ENCODE results near the gene CLCA1. TPM values are rescaled to one million over a fixed set of nuclear protein-coding genes. Genes with fewer than 3 reads are reported as not detected.
"Not testable (repeated sequence)": the region's sequence is repeated elsewhere in the genome, so short reads cannot be mapped to it uniquely, and the experiment has no call there.

The CLCA1 gene
- total and polyA plus RNA-seq, 7 donors = 0.83 to 262 (median 192) TPM; not detected in 3

DNA sequence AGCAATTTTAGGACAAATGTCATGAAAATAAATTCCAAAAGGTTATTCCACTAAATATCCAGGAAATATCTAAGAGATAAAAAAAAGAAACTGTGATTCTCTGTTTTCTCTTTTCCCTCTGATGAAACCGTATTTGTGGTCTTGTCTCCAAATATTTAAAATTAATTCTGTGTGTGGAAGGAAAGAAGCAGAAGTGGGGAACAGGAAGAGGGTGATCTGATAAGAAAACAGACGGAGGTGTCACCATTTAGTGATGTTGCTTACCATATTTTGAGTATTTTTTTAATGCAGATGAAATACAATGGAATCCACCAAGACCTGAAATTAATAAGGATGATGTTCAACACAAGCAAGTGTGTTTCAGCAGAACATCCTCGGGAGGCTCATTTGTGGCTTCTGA is 29.6 kb downstream of the CLCA1 start:
- H3K27me3 ChIP-seq = no peaks in the 10 kb centered on the region
- H3K36me3 ChIP-seq = no peaks in the 10 kb centered on the region
- intact Hi-C loops (cut with DNase I) = no loop called here
- WGBS, 2 donors = 72 to 83% methylated on average over 3 of the region's 3 CpGs
- H3K4me3 ChIP-seq = no peak overlapping the region
- no peaks in the 10 kb centered on the region for H3K9me3 ChIP-seq
- no peak overlapping the region for H3K27ac ChIP-seq
- peaks cover 0 to 33% (median 26%) of the 10 kb centered on the region in 4 donors for H3K4me1 ChIP-seq
- no peak for DNase-seq
- TF ChIP-seq POLR2AphosphoS5 (IDR thresholded peaks at IDR 0.05) (no peak), POLR2A (IDR thresholded peaks at IDR 0.05) (no peak), EP300 (IDR thresholded peaks at IDR 0.05) (no peak)
- TF ChIP-seq, protein P1, sequence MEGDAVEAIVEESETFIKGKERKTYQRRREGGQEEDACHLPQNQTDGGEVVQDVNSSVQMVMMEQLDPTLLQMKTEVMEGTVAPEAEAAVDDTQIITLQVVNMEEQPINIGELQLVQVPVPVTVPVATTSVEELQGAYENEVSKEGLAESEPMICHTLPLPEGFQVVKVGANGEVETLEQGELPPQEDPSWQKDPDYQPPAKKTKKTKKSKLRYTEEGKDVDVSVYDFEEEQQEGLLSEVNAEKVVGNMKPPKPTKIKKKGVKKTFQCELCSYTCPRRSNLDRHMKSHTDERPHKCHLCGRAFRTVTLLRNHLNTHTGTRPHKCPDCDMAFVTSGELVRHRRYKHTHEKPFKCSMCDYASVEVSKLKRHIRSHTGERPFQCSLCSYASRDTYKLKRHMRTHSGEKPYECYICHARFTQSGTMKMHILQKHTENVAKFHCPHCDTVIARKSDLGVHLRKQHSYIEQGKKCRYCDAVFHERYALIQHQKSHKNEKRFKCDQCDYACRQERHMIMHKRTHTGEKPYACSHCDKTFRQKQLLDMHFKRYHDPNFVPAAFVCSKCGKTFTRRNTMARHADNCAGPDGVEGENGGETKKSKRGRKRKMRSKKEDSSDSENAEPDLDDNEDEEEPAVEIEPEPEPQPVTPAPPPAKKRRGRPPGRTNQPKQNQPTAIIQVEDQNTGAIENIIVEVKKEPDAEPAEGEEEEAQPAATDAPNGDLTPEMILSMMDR (IDR thresholded peaks at IDR 0.05) = no peak

DNA sequence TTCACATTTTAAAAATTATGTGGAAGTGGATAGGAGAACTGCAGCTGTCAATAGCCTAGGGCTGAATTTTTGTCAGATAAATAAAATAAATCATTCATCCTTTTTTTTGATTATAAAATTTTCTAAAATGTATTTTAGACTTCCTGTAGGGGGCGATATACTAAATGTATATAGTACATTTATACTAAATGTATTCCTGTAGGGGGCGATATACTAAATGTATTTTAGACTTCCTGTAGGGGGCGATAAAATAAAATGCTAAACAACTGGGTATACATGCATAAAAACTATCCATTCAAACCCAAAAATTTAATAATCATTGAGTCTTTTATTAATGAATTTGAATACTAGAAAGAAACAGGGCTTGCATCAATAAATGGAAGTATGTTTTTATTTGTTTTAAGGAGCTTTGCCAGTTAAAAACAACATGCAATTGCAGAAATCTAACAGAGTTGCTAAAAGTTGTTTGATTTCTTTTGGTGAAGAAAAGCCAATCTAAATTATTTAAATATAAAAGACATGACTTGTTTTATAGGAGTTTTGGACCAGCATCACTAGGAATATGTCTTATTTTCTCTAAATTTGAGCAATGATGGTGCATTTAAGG is 31.4 kb downstream of the CLCA1 start:
- H3K36me3 ChIP-seq = no peaks in the 10 kb centered on the region
- no peaks in the 10 kb centered on the region for H3K27me3 ChIP-seq
- no peak for DNase-seq
- H3K27ac ChIP-seq = peak overlapping the region in 3 of 4 donors; percentile 76 to 87 (median 85)
- H3K9me3 ChIP-seq = no peaks in the 10 kb centered on the region
- H3K4me1 ChIP-seq = peaks cover 0 to 51% (median 43%) of the 10 kb centered on the region in 4 donors
- TF ChIP-seq EP300 (IDR thresholded peaks at IDR 0.05) = no peak
- TF ChIP-seq, protein P1 (IDR thresholded peaks at IDR 0.05) = peak; percentile 5 to 67 (median 52)
- TF ChIP-seq POLR2AphosphoS5 (IDR thresholded peaks at IDR 0.05) = no peak
- TF ChIP-seq POLR2A (IDR thresholded peaks at IDR 0.05) = no peak
- H3K4me3 ChIP-seq = no peak overlapping the region
- intact Hi-C loops (cut with DNase I) = loop anchor here (5.0 to 10.0 kb wide), 2 partner anchors 103 to 205 kb away; partner anchors contain the start of genes ODF2L and SH3GLB1
- 6 to 13% methylated on average over 3 of the region's 3 CpGs for WGBS, 2 donors

DNA sequence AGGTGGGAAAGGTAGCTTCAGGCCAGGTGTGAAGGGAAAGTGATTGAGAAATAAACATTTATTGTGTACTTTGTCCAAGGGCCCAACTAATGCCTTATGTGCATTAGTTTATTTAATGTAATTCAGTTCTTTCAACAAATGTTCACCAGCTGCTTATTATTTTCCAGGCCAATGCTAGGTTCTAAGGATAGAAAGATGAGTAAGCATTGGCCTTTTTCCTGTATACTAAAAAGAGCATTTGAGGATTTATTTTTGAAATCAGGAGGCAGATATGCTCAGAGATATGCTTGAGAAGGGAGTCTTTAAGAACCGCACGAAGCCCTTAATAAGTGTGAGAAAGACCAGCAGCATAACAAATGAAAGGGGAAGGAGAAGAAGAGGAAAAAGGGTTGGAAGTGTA is 32.0 kb downstream of the CLCA1 start:
- H3K27ac ChIP-seq = peak overlapping the region in 3 of 4 donors; percentile 76 to 87 (median 85)
- intact Hi-C loops (cut with DNase I) = loop anchor here (5.0 to 10.0 kb wide), 2 partner anchors 103 to 204 kb away; partner anchors contain the start of genes ODF2L and SH3GLB1
- no peak for DNase-seq
- no peaks in the 10 kb centered on the region for H3K27me3 ChIP-seq
- no peaks in the 10 kb centered on the region for H3K36me3 ChIP-seq
- TF ChIP-seq POLR2AphosphoS5 (IDR thresholded peaks at IDR 0.05) = no peak
- TF ChIP-seq POLR2A (IDR thresholded peaks at IDR 0.05) = no peak
- no peak overlapping the region for H3K4me3 ChIP-seq
- peaks cover 0 to 57% (median 49%) of the 10 kb centered on the region in 4 donors for H3K4me1 ChIP-seq
- H3K9me3 ChIP-seq = no peaks in the 10 kb centered on the region
- WGBS, 2 donors = 76 to 89% methylated on average over 2 of the region's 2 CpGs

DNA sequence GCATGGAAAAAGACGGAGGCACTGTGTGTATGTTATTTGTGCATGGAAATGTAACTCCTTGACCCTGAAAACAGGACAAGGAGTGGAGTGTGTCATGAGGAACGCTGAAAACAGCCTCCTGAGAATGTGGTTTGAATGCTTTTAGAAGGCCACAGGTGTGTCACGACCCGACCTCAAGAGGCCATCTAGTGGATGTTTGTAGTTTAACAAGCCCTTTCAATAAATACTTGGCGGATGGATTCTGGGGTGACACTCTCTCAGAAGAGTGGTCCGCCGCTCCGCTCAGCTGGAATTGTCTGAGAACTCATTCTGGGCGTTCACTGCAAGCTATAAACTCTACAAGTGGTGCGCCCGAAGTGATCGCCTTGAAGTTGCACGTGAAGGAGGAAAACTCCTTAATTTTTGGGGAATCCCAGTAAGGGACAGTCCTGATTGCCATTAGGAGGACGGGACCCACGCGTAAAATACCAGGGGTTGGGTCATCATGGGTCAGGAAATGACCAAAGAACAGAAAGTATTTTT is 33.5 kb downstream of the CLCA1 start:
- H3K36me3 ChIP-seq, H3K9me3 ChIP-seq, H3K27me3 ChIP-seq: not testable (repeated sequence)
- intact Hi-C loops (cut with DNase I) = loop anchor here (2.0 to 10.0 kb wide), 3 partner anchors 27 to 203 kb away; partner anchors contain the start of genes ODF2L and SH3GLB1
- H3K4me1 ChIP-seq = peaks cover 0 to 70% (median 56%) of the 10 kb centered on the region in 4 donors
- H3K4me3 ChIP-seq = peak overlapping the region in 3 of 4 donors; percentile 21 to 39 (median 28)
- peak; percentile 64 for DNase-seq
- TF ChIP-seq, protein P1 (IDR thresholded peaks at IDR 0.05) = peak in 3 of 4 experiments; percentile 14 to 32 (median 16)
- 13 to 33% methylated on average over 16 of the region's 16 CpGs for WGBS, 2 donors
- peak overlapping the region in 3 of 4 donors; percentile 76 to 87 (median 85) for H3K27ac ChIP-seq

DNA sequence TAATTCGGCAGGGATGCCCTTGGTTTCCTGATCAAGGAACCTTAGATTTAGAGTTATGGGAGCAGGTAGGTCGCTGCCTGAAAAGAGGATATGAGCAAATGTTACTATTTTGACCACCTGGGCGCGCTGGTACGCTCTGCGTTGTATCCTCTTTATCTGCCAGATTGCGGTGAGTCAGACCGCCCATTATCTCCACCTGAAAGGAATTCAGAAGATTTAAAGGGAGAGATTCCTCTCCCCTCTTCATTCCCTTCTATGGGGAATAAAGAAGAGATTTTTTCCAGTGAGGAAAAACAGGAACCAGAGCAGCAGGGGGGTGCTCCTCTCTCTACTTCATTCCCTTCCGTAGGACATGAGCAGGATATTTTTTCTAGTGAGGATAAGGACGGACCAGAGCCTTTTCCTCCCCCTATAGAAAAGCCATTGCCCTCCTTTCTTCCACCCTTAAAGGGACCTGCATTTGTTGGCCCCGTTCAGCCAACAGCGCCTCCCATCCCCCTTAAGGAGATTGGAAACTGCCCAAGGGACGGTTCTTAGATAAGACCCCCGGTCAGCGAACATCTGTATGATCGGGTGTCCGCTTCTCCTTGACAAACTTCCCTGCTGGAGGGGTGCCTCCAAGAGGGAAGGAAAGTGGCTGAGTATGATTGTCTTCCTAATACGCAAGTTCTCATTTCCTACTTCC is 34.1 kb downstream of the CLCA1 start:
- Histone ChIP-seq H3K4me3 (peak overlapping the region in 3 of 4 donors; percentile 21 to 39 (median 28)), H3K27ac (peak overlapping the region; percentile 39 to 87 (median 80))
- intact Hi-C loops (cut with DNase I) = loop anchor here (2.0 to 10.0 kb wide), 3 partner anchors 28 to 202 kb away; partner anchors contain the start of genes ODF2L and SH3GLB1

More for the DNA sequence above, 34.1 kb downstream of the CLCA1 start:
- H3K9me3 ChIP-seq = no peaks in the 10 kb centered on the region
- peaks cover 0 to 77% (median 63%) of the 10 kb centered on the region in 4 donors for H3K4me1 ChIP-seq
- DNase-seq = no peak
- TF ChIP-seq EP300 (IDR thresholded peaks at IDR 0.05) = no peak
- TF ChIP-seq, protein P1 (IDR thresholded peaks at IDR 0.05) = no peak
- TF ChIP-seq POLR2A (IDR thresholded peaks at IDR 0.05) = no peak
- TF ChIP-seq POLR2AphosphoS5 (IDR thresholded peaks at IDR 0.05) = no peak
- no peaks in the 10 kb centered on the region for H3K36me3 ChIP-seq
- WGBS, 2 donors = 52 to 56% methylated on average over 18 of the region's 18 CpGs
- H3K27me3 ChIP-seq = no peaks in the 10 kb centered on the region

Measured in sigmoid colon (tissue), 7 donors.